ENCODE data around the gene MBD3.

MBD3 gene

GRCh38 chr19:1634242-1634937, 41.7 kb upstream of the MBD3 start:
- Histone ChIP-seq H3K4me1 (ENCODE audit: low read length) (no peaks in the 10 kb centered on the region), H3K79me2 (ENCODE audit: low read length) (peaks cover 97% of the 10 kb centered on the region), H3K9me3 (ENCODE audit: insufficient read depth, low read length) (no peaks in the 10 kb centered on the region), H3K27ac (ENCODE audit: low read length) (no peak overlapping the region), H3K4me3 (ENCODE audit: low read length) (no peak overlapping the region), H3K27me3 (ENCODE audit: low read depth, low read length) (no peaks in the 10 kb centered on the region), H3K36me3 (replicated peaks; ENCODE audit: low read depth, low read length) (peaks cover 84% of the 10 kb centered on the region), H3K4me2 (ENCODE audit: low read length) (no peak overlapping the region), H3K9ac (ENCODE audit: low read length) (no peak overlapping the region), H4K20me1 (ENCODE audit: insufficient read depth, low read length) (peaks cover 97% of the 10 kb centered on the region), H2AFZ (ENCODE audit: low read depth, low read length) (no peak overlapping the region)
- no peak for TF ChIP-seq CTCF (IDR thresholded peaks at IDR 0.05; ENCODE audit: low read depth, low read length)
- no peak for TF ChIP-seq EZH2phosphoT487 (IDR thresholded peaks at IDR 0.05; ENCODE audit: low read depth)

- Histone ChIP-seq H2AFZ (ENCODE audit: low read depth, low read length) (no peak overlapping the region), H3K4me3 (ENCODE audit: low read length) (no peak overlapping the region), H3K9me3 (ENCODE audit: insufficient read depth, low read length) (no peaks in the 10 kb centered on the region), H3K9ac (ENCODE audit: low read length) (no peak overlapping the region), H3K79me2 (ENCODE audit: low read length) (peaks cover 89% of the 10 kb centered on the region), H3K4me1 (ENCODE audit: low read length) (no peaks in the 10 kb centered on the region), H3K27me3 (ENCODE audit: low read depth, low read length) (no peaks in the 10 kb centered on the region), H3K27ac (ENCODE audit: low read length) (no peak overlapping the region), H4K20me1 (ENCODE audit: insufficient read depth, low read length) (peaks cover 91% of the 10 kb centered on the region), H3K36me3 (replicated peaks; ENCODE audit: low read depth, low read length) (peaks cover 78% of the 10 kb centered on the region), H3K4me2 (ENCODE audit: low read length) (no peak overlapping the region)
- TF ChIP-seq EZH2phosphoT487 (IDR thresholded peaks at IDR 0.05; ENCODE audit: low read depth) = no peak
- TF ChIP-seq CTCF (IDR thresholded peaks at IDR 0.05; ENCODE audit: low read depth, low read length) = no peak
These were observed 40.7 kb upstream of the MBD3 start for GRCh38 chr19:1633269-1633826.

GRCh38 chr19:1632462-1633268, 40.0 kb upstream of the MBD3 start:
- H3K4me3 ChIP-seq (ENCODE audit: low read length) = no peak overlapping the region
- no peak overlapping the region for H2AFZ ChIP-seq (ENCODE audit: low read depth, low read length)
- H3K4me2 ChIP-seq (ENCODE audit: low read length) = no peak overlapping the region
- no peak overlapping the region for H3K9ac ChIP-seq (ENCODE audit: low read length)
- no peaks in the 10 kb centered on the region for H3K4me1 ChIP-seq (ENCODE audit: low read length)
- TF ChIP-seq EZH2phosphoT487 (IDR thresholded peaks at IDR 0.05; ENCODE audit: low read depth) (no peak), CTCF (IDR thresholded peaks at IDR 0.05; ENCODE audit: low read depth, low read length) (no peak)
- peaks cover 82% of the 10 kb centered on the region for H3K79me2 ChIP-seq (ENCODE audit: low read length)
- H4K20me1 ChIP-seq (ENCODE audit: insufficient read depth, low read length) = peaks cover 84% of the 10 kb centered on the region
- H3K36me3 ChIP-seq (replicated peaks; ENCODE audit: low read depth, low read length) = peaks cover 71% of the 10 kb centered on the region
- H3K27ac ChIP-seq (ENCODE audit: low read length) = no peak overlapping the region
- H3K9me3 ChIP-seq (ENCODE audit: insufficient read depth, low read length) = no peaks in the 10 kb centered on the region
- H3K27me3 ChIP-seq (ENCODE audit: low read depth, low read length) = no peaks in the 10 kb centered on the region

- Histone ChIP-seq H3K79me2 (ENCODE audit: low read length) (peaks cover 72% of the 10 kb centered on the region), H3K4me2 (ENCODE audit: low read length) (no peak overlapping the region), H3K27ac (ENCODE audit: low read length) (no peak overlapping the region), H4K20me1 (ENCODE audit: insufficient read depth, low read length) (peaks cover 75% of the 10 kb centered on the region), H3K4me1 (ENCODE audit: low read length) (no peaks in the 10 kb centered on the region), H3K9me3 (ENCODE audit: insufficient read depth, low read length) (no peaks in the 10 kb centered on the region), H3K27me3 (ENCODE audit: low read depth, low read length) (no peaks in the 10 kb centered on the region), H2AFZ (ENCODE audit: low read depth, low read length) (no peak overlapping the region), H3K4me3 (ENCODE audit: low read length) (no peak overlapping the region), H3K9ac (ENCODE audit: low read length) (no peak overlapping the region), H3K36me3 (replicated peaks; ENCODE audit: low read depth, low read length) (peaks cover 66% of the 10 kb centered on the region)
- TF ChIP-seq EZH2phosphoT487 (IDR thresholded peaks at IDR 0.05; ENCODE audit: low read depth) (no peak), CTCF (IDR thresholded peaks at IDR 0.05; ENCODE audit: low read depth, low read length) (no peak)
These were observed 39.0 kb upstream of the MBD3 start for GRCh38 chr19:1631557-1632100.

Data from OCI-LY3 (cell line).